AG09319 (cell line): ENCODE data around the gene CPS1.

Source experiments
- DNase-seq: peaks from one replicate; pipeline ENCODE4 v3.0.0-alpha.2; 2010; ENCODE audit warnings: low read depth; ENCODE audit errors: extremely low read depth
- TF ChIP-seq, protein P1 (sequence below): IDR thresholded peaks from 2 replicates; pipeline ENCODE4 v1.5.1; 2011; ENCODE audit warnings: low read depth, mild to moderate bottlenecking, inconsistent platforms, low read length, moderate library complexity

CPS1 gene

DNA sequence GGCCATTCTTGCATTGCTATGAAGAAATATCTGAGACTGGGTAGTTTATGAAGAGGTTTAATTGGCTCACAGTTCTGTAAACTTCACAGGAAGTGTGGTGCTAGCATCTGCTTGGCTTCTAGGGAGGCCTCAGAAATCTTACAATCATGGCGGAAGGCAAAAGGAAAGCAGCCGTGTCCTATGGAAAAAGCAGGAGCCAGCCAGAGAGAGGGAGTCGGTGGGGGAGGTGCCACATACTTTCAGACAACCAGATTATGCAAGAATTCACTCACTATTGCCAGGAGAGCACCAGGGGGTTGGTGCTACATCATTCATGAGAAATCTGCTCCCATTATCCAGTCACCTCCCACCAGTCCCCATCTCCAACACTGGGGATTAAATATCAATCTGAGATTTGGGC, 64.1 kb downstream of the CPS1 start:
- no peak for DNase-seq
- TF ChIP-seq, protein P1, sequence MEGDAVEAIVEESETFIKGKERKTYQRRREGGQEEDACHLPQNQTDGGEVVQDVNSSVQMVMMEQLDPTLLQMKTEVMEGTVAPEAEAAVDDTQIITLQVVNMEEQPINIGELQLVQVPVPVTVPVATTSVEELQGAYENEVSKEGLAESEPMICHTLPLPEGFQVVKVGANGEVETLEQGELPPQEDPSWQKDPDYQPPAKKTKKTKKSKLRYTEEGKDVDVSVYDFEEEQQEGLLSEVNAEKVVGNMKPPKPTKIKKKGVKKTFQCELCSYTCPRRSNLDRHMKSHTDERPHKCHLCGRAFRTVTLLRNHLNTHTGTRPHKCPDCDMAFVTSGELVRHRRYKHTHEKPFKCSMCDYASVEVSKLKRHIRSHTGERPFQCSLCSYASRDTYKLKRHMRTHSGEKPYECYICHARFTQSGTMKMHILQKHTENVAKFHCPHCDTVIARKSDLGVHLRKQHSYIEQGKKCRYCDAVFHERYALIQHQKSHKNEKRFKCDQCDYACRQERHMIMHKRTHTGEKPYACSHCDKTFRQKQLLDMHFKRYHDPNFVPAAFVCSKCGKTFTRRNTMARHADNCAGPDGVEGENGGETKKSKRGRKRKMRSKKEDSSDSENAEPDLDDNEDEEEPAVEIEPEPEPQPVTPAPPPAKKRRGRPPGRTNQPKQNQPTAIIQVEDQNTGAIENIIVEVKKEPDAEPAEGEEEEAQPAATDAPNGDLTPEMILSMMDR = no peak

DNA sequence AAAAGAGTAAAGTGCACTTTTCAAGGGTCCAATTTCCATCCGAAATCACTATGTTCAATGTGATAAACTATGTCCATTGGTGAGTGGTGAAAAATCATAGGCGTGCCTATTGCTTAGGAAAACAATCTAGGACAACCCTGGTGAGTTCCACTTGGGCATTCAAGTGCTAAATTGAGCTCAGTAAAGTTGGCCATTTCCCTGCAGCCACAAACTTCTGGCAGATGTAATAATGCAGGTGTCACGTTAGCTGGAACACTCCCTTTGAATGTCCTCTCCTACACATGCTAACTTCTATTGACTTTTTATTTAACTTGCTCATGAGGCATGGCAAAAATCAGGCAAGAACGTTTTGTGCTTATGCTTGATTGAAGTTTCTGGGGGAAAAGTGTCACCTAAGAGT, 67.1 kb downstream of the CPS1 start:
- DNase-seq = no peak

DNA sequence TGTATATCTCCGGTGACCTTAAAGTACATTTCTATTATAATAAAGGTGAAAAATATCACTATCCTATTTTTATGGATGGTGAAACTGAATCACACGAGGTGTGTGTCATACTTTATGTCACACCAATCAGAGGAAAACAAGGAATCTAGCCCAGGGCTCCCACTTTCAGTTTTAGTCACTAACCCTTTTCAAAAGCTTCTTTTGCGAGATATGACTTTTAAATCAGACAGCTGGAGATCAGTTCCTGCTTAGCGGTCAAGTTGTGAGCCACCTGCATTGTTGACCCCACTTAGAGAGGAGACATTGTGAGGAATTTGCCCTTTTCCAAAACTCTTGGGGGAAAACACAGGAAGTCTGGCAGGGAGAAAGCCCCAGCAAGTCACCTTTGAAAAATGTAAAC, 70.5 kb downstream of the CPS1 start:
- TF ChIP-seq, protein P1 = no peak
- no peak for DNase-seq

More for the DNA sequence above, 67.1 kb downstream of the CPS1 start:
- TF ChIP-seq, protein P1 = no peak

DNA sequence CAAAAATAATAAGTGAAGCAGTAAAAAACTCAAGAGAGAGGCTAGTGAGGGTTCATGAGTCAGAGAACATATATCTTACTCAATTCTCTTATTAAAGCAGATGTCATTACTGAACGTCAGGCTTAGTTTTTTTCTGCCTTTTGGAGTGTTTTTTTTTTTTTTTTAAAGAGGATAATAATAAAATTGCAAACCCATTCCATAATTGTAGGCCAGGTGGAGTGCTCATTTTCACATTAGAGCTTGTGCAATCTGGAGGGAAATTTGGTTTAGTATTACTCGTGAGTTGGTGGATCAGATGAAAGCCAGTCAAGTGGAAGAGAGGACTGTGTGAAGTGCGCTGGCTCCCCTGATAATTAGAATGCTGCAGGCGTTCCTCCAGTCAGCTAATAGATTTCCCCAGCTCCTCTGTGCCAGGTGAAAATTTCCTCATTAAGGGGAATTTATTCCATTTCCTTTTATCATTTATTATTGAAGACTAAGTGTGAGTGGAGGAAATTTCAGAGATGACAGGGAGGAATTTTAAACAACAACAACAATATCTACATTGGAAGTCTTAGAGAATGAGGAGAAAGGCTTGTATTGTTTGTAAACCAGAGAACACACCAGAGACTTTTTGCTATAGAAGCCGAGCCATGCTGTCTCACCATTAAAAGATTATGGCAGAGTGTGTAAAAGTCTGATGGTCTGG, 74.6 kb downstream of the CPS1 start:
- TF ChIP-seq, protein P1 = no peak
- no peak for DNase-seq

DNA sequence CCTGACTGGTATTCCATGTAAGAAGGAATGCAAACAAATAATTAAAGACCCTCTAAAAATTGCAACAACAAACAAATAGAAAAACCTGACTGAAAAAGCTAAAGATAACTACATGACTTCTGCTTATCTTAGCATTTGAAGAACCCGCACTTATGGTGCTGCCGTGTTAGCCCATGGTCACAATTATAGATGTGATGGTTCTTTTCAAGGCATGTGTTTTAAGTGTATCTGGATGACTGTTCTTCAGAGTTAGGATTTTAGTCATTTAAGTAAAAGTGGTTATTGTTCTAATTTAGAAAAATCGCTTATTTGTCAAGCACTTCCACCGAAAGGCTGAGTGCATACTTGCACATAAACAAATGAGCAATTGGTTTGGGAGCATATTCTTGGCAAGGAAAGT, 77.3 kb downstream of the CPS1 start:
- DNase-seq = no peak
- TF ChIP-seq, protein P1 = no peak

DNA sequence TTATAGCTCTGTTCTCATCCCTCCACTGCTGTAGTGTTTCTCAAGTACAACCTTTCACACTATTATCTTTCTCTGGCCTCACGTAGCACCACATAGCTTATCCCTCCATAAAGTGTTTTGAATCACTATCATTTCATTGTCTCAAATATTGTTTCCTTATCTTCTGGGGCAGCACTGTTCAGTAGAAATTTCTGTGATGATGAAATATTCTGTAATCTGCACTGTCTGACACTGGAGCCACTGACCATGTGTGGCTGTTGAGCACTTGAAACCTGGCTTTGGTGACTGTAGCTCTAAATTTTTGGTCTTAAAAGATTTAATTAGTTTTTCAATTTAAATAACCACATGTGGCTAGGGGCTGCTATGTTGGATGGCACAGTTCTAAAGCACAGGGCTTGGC, 78.9 kb downstream of the CPS1 start:
- TF ChIP-seq, protein P1 = no peak
- DNase-seq = no peak

DNA sequence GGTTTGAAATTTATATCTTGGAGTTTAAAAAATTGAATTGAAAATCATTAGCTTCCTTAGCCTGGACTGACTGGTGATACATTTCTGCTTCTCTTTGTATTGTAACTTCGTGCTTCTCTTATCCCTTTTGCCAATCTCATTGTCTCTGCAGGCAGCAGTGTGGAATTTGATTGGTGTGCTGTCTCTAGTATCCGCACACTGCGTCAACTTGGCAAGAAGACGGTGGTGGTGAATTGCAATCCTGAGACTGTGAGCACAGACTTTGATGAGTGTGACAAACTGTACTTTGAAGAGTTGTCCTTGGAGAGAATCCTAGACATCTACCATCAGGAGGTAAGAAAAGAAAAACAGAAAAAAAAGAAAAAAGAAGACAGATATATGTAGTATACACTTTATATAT, 85.9 kb downstream of the CPS1 start:
- no peak for DNase-seq
- TF ChIP-seq, protein P1 = no peak
